ENCODE data around the gene DENND2A.
"Not testable (repeated sequence)": the region's sequence is repeated elsewhere in the genome, so short reads cannot be mapped to it uniquely, and the experiment has no call there.

The DENND2A gene

DNA sequence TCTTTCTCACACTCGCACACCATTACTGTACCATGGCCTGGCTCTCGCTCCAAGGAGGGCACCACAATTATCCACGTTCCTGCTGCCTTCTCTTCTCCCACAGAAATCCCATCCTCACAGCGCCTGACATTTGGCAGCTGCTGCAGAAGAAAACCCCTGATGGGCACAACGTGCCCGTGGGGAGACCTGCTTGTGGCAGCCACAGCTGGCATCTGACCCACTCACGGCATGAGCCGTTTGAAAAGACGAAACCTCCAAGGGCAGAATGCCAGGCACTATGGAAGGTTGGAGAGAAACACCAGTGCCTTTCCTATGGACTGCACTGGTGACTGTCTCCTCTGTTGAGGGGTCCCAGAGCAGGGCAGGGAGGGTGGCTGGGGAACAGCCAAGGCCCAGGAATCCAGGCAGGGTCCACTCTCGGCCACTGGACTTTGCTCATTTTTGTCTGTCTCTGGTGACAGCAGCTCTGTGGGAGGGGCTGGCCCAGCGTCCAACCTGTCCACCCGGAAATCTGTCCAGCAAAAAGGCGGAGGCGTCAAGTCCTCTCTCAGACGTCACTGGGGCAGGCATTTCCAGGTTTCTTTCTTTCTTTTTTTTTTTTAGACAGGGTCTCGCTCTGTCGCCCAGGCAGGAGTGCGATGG, 100.4 kb downstream of the DENND2A start:
- DNase-seq = no peak

- no peak for DNase-seq
Measured at GRCh38 chr7:140539461-140539860, 101.2 kb downstream of the DENND2A start.

DNA sequence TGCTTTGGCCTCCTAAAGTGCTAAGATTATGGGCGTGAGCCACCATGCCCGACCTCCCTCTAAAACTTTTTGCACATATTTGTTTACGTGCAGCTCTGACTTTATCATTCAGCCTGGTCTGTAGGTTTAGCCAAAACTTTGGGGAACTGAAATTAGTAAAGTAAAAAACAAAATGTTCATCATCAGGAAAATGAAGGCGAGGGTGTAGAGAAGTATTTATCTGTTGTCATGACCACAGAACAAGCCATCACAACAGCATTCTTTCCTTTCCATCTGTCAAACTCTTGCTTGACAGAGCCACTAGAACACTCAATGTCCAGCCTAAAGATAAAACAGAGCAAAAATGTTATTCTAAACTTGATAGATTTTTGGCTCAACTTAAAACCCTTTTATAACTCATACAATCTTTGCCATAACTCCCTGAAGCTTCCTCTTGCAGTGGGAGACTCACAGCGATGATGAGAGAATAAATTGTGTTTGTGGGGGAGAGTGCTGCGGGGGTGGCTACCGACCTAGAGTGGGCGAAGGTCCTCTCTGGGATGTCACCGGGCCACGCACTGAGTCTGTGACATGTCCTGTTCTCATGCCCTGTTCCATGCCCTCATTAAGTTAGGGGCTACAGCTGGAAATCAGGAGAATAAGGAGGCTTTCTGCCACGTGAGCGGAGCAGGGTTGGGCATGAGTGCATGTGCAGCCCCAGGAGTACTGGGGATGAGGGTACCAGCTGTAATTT, 102.7 kb downstream of the DENND2A start:
- no peak for DNase-seq

DNA sequence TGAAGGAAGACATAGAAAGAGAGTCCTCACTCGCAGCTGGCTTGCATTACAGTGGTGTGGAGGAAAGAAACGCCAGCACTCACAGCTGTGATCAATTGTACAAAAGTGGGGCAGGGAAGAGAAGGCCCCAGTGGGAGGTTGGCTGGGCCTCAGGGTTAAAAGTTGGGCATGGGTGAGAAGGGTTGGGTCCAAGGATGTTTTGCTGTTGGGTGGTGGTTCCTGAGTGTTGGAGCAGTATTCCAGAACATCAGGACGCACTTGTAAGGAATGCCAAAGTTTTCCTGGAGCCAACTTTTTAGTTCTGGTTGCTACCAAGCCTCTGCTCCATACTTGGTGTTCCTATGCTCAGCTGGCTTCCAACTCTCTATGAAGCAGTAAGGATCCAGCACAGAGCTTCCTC, 105.9 kb downstream of the DENND2A start:
- DNase-seq = no peak

DNA sequence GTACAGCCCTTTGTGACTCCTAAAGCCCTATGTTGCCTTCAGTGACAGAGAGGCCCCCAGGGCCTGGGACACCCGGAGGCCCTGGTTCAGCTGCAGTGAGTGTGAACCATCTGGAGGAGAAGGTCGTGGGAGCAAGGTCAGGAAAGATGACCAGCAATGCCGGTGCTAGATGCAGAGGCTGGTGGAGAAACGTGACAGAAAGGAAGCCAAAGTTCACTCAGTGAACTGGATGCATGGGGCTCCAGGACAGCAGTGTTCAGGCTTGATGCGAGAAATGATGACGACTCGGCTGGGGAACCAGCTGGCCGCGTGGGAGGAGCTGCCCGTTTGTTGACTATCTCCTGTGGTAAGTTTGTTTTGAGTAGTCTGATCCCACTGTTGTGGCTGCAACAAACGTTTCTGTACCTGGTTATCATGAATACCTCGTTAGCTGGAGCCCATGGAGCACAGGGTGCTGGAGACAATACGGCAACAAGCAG, 107.2 kb downstream of the DENND2A start:
- no peak for DNase-seq

DNA sequence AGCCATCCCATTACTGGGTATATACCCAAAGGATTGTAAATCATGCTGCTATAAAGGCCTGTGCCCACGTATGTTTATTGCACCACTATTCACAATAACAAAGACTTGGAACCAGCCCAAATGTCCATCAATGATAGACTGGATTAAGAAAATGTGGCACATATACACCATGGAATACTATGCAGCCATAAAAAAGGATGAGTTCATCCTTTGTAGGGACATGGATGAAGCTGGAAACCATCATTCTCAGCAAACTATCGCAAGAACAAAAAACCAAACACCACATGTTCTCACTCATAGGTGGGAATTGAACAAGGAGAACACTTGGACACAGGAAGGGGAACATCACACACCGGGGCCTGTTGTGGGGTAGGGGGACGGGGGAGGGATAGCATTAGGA, 111.2 kb downstream of the DENND2A start:
- DNase-seq = not testable (repeated sequence)

DNA sequence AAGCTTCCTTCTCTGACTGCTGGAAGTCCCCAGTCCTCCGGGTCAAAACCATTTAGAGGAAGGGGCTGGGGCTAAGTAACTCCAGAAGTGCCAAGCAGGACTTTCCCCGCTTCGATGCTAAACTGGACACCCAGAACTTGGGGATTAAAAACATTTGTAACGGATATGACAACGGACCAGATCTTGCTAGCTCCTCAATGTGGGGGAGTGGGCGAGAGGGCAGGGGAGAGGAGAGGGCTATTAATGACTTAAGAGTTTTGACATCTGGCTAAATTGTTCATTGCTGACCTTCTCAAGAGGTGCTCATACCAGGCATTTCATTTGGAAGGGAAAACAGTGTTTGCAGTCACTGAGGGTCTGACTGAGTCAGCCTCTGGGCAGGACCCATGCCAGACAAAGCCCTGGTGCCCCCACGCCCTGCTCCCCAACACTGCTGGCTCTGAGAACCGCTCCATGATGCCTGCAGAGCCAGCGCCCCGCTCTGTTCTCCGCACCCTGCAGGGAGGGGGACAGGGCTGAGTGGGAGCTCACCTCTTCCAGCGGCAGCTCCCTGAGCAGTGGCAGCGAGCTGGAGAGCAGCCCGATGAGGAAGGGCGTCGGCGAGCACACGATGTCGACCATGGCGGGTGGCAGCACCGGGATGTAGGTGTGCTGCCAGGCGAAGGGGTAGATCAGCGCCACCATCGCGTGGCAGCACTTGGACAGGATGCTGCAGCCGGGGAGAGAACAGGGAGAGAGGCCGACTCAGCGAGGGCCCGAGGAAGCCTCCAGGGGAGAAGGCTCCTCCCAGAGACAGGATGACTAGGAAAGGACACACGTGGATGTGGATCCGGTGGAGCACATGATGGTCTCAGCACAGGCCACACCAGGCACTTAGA, 113.6 kb downstream of the DENND2A start:
- DNase-seq = no peak

GRCh38 chr7:140526214-140526613, 114.4 kb downstream of the DENND2A start:
- no peak for DNase-seq

DNA sequence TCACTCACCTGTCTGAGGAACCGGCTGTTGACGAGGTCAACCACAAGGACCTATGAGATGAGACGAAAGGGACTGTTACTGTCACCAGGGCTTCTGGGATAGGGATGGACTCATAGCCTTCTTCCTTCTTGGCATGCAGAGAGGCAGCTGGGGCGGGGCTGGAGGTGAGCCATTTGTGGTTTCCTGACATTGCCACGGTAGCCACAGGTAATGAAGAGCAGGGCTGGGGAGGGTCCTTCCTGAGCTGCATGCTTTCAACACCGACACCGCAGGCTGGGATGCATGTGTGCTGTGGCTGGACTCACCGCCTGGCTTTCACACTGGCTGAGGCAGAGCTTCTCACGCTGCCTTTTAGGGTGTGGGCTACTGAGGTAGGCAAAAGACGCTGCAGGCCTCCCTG, 114.9 kb downstream of the DENND2A start:
- DNase-seq = no peak

GRCh38 chr7:140521421-140521820, 119.2 kb downstream of the DENND2A start:
- no peak for DNase-seq

- DNase-seq = no peak
Measured at GRCh38 chr7:140519007-140519399, 121.6 kb downstream of the DENND2A start.

- no peak for DNase-seq
Measured at GRCh38 chr7:140518370-140519006, 122.1 kb downstream of the DENND2A start.

DNA sequence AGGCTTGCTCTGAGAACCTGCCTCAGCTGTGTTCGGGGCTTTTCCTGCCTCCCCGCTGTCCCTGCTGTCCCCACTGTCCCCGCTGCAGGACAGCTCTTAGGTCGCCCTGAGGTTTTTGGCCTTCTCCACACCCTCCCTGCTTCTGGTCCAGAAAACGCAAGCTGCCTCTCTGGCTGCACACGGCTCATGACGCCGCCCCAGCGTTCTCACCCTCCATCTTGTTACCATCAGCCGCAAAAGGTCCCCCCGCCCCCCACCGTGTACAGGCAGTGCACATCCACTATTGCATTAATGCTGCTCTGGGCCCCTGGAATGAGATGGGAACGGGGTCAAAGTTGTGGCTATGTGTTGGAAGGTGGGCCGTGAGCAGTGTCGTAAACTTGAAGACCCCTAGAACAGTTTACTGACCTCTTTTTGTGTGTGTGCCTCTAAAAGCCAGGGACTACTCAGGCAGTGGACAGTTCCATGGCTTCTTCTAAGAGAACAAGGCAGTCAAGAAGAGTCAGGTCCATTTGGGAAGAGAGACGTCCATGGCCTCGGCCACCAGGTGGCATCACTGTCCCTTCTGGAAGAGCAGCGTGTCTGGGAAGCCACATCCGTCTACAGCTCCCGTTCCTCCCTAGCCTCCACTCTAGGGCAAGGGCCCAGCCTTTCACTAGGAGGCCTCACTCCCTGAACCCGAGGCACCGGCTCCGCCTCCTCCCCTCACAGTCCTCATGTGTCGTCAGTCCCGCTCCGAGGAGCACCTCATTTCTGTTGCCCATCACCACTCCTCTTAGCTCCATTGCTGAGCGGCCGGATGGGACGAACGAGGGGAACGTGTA, 122.9 kb downstream of the DENND2A start:
- DNase-seq = peak; percentile 86

DNA sequence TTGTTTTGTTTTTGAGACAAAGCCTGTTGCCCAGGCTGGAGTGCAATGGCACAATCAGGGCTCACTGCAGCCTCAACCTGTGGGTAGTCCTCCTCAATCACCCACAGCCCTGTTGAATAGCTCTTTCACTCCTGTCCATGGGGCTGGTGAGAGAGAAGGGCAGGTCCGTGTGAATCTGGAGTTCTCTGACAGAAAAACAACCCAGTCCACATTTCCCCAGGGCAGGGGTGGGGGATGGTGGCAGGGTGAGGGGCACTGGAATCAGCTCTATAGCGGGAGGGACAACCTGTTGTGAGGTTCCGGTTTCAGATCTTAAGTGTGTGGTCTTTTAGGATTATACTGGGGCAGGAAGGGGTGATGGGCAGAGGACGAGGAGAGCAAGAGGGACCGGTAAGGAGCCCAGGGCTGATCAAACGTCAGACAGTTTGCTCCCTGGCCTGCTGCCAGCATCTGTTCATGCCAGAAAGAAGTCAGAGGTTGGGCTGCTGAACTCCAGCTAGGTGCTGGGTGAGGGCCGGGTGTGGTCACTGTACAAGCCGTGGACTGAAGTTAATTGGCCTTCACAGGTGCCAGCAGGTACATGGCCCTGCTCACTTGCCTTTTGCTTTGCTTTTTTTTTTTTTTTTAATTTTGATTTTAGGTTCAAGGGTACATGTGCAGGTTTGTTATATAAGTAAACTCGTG, 128.2 kb downstream of the DENND2A start:
- DNase-seq = peak; percentile 68

GRCh38 chr7:140509789-140510188, 130.8 kb downstream of the DENND2A start:
- DNase-seq = no peak

DNA sequence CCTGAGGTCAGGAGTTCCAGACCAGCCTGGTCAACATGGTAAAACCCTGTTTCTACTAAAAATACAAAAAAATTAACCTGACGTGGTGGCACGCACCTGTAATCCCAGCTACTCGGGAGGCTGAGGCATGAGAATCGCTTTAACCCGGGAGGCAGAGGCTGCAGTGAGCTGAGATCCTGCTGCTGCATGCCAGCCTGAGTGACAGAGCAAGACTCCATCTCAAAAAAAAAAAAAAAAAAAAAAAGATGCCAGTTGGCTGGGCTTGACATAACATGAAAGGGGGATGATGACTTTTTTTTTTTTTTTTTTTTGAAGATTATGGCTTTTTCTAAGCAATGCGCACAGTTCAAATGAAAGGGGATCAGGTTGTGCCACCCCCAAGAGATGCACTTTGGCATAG, 133.1 kb downstream of the DENND2A start:
- DNase-seq = not testable (repeated sequence)

DNA sequence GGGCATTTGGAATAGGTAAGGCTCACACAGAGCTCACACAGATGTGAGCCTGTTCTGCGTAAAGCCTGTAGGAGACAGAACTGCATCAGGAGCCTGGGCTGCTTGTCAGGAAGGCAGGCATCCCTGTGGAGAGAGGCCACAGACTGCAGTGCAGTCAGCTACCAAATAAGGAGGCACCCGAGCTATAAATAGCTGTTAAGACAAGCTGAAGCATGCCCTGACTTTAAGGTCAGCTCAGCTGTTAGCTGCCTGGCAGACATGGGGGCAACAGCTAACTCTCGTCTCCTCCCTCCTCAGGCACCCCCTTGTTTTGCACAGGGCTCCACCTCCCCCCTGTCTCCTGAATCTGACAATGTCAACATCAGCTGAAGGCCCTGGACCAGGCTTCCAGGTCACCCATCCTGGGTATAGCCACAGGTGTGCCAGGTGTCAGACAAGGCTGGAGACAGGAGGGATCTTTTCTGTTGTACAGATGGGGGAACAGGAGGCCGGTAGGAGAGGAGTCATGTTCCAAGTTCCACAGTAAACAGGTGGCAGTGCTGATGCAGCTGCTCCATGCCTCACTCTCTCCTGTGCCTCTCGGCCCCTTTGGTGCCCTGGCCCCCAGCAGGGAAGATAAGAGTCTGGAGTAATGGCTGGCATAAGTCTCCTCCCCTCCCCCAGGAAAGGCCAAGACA, 133.7 kb downstream of the DENND2A start:
- peak; percentile 97 for DNase-seq

GRCh38 chr7:140501966-140502365, 138.6 kb downstream of the DENND2A start:
- DNase-seq = no peak

DNA sequence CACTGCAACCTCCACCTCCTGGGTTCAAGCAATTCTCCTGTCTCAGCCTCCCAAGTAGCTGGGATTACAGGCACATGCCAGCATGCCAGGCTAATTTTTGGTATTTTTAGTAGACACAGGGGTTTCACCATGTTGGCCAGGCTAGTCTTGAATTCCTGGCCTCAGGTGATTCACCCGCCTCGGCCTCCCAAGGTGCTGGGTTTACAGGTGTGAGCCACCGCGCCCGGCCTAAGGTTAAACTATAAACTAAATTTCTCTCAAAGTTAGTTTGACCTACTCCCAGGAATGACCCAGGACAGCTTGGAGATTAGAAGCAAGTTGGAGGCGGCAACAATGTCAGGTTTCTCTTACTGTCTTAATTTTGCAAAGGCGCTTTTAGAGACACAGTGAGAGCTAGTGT, 142.8 kb downstream of the DENND2A start:
- DNase-seq = not testable (repeated sequence)

DNA sequence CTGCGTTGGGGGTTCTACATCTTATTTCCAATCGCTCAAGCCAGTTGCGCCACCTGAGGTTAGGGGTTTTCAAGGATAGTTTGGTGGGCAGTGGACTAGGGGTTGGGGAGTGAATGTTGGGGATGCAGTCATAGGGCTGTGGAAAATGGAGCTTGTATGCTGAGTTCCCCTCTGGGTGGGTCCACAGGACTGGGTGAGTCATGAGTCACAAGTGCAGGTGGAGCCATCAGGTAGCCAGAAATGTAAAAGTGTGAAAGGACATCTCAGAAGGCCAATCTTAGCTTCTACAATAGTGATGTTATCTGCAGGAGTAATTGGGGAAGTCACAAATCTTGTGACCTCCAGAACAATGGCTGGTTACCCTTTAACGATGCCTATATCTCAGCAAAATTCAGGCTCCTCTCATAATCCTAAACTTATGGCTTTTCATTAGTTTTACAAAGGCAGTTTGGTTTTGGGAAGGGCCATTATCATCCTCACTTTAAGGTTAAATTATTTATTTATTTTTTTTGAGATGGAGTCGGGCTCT, 143.3 kb downstream of the DENND2A start:
- DNase-seq = no peak

Measured in NCI-H1105 treated with DMSO at 0.1 percent for 48 hours (cell line).